Measurements from ENCODE around the gene PARD3B.

Gene PARD3B

DNA sequence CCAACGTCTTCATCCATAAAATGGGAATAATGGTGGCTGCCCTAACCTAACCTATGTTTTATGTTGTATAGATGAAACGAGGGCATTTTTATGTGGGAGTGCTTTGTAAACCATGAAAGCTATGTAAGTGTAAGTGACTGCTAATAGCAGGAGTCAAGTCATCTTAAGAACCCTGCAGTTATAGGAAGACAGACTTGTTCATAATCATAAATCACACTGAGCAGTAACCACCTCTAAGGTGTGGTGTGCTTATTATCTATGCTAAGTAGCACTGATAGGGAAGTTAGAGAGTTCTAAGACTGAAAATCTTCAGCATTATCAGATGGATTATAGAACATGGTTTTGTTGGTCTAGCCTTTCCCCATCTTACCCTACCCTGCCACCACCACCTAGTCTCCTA is 1112.8 kb downstream of the PARD3B start:
- DNase-seq (ENCODE audit: low read depth), result no peak

DNA sequence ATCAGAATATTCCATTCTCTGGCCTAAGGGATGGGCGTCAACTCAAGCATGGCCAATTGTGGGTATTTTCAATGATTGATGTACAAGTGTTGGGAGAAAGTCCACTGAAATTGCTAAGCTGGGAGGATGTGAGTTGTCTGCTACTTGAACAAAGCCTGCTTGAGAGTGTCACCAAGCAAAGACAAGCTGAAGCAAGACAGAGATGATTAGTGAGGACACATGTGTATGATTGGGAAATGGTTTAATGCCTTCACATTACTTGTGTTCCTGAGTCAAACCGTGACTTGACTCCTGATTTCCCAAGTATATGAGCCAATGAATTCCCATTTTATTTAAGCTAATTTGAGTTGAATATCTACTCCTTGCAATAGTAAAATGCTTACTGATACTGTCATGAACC is 1113.3 kb downstream of the PARD3B start:
- DNase-seq (ENCODE audit: low read depth), result no peak

DNA sequence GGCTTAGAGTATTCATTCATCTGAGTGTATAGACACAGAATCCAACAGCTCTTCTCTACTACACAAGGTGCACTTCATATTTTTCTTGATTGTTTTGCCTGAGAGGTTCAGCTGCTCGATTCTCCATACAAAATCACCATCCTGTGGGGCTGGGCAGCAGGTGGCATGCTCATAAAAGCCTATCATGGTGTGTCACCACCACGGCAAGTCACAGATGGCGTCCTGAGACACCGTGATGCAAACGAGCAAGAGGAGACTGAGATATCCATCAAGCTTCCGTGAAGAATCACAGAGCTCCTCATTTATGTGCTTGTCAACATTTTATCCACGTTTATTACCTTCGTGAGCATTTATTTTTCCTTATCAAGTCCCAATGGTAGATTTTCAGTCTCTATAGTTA is 1114.6 kb downstream of the PARD3B start:
- DNase-seq (ENCODE audit: low read depth), result no peak

DNA sequence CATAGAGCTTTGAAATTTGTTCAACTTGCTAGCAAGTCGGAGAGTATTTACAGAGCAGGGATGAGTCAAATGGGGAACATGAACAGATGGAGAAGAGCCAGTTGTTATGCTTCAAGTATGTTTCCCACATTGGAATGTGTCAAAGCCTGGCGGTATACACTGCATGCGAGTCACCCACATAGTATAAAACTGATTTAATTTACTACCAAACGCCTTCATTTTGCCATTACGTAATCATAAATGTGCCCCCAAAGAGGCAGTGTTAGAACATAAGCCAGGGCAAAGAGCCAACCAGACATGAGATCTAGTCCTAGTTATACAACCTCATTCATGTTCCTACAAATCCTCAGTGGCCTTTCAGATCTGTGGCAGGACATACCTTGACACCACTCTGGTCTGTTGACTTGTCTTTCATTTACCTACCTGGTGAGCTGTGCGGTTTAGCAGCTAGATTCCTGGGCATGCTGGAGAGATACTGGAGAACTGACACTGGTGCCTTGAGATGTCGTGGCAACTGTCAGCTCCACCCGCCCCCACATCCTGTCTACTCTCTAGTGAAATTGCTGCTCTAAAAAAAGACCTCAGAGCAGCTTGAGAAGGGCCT is 1115.3 kb downstream of the PARD3B start:
- DNase-seq (ENCODE audit: low read depth), result peak; percentile 90

DNA sequence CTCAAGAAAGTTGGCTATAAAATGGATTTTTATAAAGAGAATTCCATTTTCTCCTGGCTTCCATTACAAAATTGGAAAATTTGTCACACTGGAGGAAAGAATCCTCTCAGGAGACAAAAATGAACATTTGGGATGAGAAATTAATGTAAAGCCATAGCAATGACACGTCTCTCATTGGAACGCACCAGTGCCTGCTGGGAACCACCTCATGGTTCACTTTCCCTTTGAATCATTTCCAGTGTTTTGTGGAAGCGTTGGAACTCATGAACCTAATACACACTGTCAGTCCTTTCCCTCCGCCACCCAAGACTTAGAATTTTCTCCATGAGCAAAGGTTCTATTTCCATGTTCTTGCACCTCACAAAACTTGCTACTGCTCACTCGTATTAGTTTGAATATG is 1116.0 kb downstream of the PARD3B start:
- DNase-seq (ENCODE audit: low read depth), result no peak

DNA sequence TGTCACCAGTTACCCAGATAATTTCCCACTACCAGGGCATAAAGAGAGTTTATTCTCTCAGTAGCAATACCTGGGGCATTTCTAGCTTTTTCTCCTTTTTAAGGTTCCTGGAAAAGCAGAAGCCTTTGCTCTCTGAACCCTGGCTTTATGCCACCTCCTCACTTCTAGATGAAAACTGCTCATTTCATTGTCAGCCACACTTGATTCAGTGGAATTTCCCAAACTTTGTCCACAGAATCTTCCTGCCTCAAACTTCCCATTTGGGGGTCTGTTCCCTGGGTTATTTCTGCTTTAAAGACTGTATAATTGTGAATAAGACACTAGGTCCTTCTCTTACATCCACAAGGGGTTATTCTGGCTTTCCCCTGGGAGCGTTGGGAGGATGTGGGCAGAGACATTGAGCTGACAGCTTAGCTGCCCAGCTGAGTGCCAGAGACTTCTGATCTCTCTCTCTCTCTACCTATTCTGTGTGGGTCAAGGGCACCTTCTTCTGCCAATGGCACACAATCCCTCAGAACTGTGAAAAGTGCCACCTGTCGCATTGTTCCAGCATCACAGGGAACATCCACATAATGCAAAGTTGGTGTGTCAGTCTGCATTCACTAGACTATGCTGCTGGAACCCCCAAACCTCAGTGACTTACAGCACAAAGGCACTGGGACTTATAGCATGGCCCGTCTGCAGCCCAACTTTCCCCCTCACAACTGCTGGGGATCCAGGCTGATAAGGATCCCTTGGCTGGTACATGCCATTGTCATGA is 1117.1 kb downstream of the PARD3B start:
- DNase-seq (ENCODE audit: low read depth), result no peak

DNA sequence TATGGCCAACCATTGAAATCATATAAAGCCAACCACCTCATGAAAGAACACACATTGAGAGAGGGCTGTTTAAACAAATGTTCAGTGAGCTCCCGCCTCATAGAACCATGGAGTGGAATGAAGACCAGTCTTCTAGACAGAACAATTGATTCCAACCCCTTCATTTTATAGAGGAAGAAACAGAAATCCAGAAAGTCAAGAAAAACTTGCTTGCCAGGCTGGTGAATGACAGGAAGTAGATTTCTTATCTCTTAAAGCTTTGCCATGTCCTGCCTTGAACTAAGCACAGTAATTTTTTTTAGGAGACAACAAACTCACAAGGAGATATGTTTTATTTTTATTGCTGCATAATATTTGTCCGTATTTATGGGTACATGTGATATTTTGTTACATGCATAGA is 1120.5 kb downstream of the PARD3B start:
- no peak for DNase-seq (ENCODE audit: low read depth)
